ENCODE data around the gene GIGYF2.
"Not testable (repeated sequence)": the region's sequence is repeated elsewhere in the genome, so short reads cannot be mapped to it uniquely, and the experiment has no call there.

GIGYF2 gene

GRCh38 chr2:232697059-232697806 is at the start of gene GIGYF2:
GIGYF2 (plus strand) TSS chr2:232697331; CDS start chr2:232735198, 37,867 bp downstream.
- DNase-seq = peak; percentile 94

- no peak for DNase-seq
Measured at GRCh38 chr2:232649033-232649432, 48.1 kb upstream of the GIGYF2 start.

- DNase-seq = peak; percentile 32
Measured at GRCh38 chr2:232652505-232652851, 44.7 kb upstream of the GIGYF2 start.

- no peak for DNase-seq
Measured at GRCh38 chr2:232653441-232653840, 43.7 kb upstream of the GIGYF2 start.

GRCh38 chr2:232655392-232655791 is 41.7 kb upstream of the GIGYF2 start:
- no peak for DNase-seq

DNA sequence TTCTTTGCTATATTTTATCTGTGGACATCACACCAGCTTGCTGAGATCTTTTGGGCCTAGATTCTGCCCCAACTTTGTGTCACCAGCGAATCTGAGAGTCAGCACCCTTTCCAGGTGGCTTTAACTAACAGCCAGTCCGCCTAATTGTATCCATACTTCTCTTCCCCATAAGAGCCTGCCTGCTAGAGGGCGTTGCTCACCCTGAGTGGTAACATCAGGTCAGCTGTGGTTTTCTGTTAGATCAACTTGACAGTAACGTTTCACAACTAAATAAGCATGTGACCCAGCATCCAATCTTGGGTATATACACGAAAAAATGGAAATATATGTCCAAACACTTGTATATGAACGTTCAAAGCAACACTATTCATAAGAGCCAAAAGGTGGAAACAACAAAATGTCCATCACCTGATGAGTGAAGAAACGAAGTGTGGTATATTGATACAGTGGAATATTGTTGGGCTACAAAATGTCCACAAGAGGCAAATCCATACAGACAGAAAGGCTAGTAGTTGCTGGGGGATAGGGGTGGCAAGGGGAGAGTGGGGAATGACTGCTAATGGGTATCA is 38.8 kb upstream of the GIGYF2 start:
- DNase-seq = peak; percentile 4

DNA sequence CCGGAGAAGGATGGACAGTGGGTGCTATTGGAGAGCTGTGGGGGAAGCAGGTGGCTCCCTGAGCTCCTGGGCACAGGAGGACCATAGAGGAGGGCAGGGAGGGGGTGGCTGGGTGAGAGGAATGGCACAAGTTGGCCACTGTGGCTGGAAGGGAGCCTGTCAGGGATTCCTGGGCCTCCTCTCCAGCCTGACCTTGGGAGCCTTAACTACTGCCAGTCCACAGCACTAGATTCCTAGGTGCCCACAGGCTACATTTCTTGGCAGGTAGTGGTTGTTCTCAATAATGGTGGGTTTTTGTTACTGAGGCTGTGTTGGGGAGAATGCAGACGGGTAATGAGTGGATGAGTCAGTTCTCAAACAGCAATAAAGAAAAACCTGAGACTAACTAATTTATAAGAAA is 37.8 kb upstream of the GIGYF2 start:
- DNase-seq = no peak

- DNase-seq = no peak
Measured at GRCh38 chr2:232662486-232663260, 34.5 kb upstream of the GIGYF2 start.

GRCh38 chr2:232666051-232666805 is 30.9 kb upstream of the GIGYF2 start:
- DNase-seq = no peak

- DNase-seq = no peak
Measured at GRCh38 chr2:232667989-232668583, 29.0 kb upstream of the GIGYF2 start.

- DNase-seq = peak; percentile 7
Measured at GRCh38 chr2:232668805-232669444, 28.2 kb upstream of the GIGYF2 start.

DNA sequence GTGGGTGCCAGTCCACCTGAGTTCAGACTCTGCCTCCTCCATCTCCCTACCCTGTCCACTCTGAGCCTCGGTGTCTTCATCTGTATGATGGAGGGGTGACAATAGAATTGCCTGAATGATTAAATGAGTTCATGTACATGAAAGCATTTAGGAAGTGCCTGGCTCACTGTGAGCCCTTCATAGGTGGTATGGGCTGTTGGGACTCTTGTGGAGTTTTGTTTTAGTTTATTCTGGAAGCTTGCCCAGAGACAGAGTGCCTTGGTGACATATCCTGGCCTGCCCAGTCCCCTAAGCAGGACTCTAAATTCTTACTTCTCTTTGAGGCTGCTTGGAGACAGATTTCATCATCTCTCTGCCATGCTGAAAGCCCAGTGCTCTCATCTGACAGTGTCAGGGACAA is 24.5 kb upstream of the GIGYF2 start:
- no peak for DNase-seq

GRCh38 chr2:232674491-232674890 is 22.6 kb upstream of the GIGYF2 start:
- no peak for DNase-seq

GRCh38 chr2:232675381-232675780 is 21.8 kb upstream of the GIGYF2 start:
- no peak for DNase-seq

DNA sequence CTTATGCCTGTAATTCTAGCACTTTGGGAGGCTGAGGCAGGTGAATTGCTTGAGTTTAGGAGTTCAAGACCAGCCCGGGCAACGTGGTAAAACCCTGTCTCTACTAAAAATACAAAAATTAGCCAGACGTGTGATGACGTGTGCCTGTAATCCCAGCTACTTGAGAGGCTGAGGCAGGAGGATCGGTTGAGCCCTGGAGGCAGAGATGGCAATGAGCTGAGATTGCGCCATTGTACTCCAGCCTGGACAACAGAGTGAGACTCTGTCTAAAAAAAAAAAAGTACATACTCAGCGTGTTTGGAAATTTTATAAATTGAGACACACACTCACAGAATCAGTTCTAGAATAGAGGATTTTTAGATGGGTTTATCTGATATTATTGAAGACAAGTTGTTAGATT is 17.1 kb upstream of the GIGYF2 start:
- no peak for DNase-seq

DNA sequence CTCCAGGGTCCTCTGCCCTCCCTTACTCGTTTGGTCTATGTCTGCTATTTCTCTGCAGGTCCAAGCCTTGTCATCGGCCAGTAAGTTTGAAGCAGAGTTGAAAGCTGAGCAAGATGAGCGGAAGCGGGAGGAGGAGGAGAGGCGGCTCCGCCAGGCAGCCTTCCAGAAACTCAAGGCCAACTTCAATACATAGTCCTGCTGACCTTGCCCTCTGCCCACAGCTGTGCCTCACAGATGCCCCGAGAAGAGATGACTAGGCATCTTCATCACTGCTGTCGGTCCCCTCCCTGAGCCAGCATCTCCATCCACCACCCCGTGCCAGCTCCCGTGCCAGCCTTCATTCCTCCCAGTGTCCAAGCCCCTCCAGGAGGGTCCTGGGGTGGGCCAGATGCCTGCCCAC is 15.6 kb upstream of the GIGYF2 start:
- no peak for DNase-seq

GRCh38 chr2:232683368-232683767 is 13.8 kb upstream of the GIGYF2 start:
- no peak for DNase-seq

DNA sequence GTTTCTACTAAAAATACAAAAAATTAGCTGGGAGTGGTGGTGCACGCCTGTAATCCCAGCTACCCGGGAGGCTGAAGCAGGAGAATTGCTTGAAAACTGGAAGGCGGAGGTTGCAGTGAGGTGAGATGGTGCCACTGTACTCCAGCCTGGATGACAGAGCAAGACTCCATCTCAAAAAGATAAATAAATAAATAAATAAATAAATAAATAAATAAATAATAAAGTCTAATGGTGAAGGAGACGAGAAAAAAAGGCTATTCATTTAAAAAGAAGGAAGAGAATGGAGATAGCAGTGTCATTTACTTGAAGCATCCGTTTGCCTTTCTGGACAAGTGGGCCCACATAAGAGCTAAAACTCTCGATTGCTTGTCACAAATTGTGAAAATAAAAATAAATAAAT is 11.7 kb upstream of the GIGYF2 start:
- not testable (repeated sequence) for DNase-seq

- no peak for DNase-seq
Measured at GRCh38 chr2:232687382-232688160, 9.6 kb upstream of the GIGYF2 start.

DNA sequence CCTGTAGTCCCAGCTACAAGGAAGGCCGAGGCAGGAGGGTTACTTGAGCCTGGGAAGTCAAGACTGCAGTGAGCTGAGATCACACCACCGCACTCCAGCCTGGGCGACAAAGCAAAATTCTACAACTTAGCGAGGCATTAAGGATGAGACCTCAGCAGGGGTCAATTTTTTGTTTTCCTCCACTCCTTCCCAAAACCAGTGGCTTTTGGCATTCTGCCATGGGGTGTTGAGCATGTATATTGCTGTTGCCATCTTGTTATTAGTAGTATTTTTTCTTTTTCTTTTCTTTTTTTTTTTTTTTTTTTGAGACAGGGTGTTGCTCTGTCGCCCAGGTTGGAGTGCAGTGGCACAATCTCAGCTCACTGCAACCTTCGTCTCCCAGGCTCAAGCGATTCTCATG is 8.9 kb upstream of the GIGYF2 start:
- no peak for DNase-seq

DNA sequence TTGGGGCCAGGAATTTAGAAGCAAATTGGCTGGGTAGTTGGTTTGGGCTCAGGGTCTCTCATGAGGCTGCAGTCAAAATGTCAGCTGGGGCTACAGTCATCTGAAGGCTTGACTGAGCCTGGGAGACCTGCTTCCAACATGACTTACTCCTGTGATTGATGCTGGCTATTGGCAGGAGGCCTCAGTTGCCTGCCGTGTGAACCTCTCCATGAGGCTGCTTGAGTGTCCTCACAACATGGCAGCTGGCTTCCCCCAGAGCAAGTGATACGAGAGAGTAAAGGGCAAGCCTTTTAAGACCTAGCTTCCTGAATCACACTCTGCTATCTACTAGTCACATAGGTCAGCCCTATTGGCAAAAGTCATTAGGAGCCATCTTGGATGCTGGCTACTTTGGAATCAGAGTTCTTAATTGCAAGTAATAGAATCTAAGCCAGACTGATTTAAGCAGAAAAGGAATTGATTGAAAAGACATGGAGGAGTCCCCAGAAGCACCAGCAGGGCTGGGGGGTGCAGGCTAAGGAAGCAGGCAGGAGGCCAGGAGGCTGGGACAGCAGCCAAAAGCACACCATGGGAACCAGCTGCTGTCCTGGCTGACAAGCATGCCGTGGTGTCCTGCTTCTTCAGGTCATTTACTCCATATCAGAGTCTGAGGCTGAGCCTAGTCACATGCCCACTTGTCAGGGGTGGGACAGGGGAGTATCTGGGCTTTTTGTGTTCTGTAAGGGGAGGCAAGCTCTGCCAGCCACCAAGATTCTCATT is 7.8 kb upstream of the GIGYF2 start:
- peak; percentile 19 for DNase-seq
